Keratinocyte (primary cell): ENCODE data around the gene WDR33. TPM values are rescaled to one million over a fixed set of nuclear protein-coding genes. Genes with fewer than 3 reads are reported as not detected.

Experiments
- DNase-seq: peaks from one replicate; pipeline ENCODE4 v3.0.0-alpha.2; 2011; ENCODE audit warnings: low read depth, missing footprints, low spot score
- FAIRE-seq: peaks from 2 replicates; lab custom pipeline; 2011; peaks lifted over from hg19 to GRCh38; lab: Jason Lieb, UNC
- H2AFZ ChIP-seq: 2 replicates; pipeline ENCODE4 v1.6.0; 2012; ENCODE audit warnings: low read length, control low read depth, inconsistent platforms; ENCODE audit not compliant: control insufficient read depth
- H3K27ac ChIP-seq: 2 replicates; pipeline ENCODE4 v1.5.1; 2011; ENCODE audit warnings: low read length; ENCODE audit not compliant: control insufficient read depth, insufficient read depth
- H3K27me3 ChIP-seq: 3 replicates; pipeline ENCODE4 v1.6.0; 2011; ENCODE audit warnings: low read length; ENCODE audit not compliant: control insufficient read depth, insufficient read depth; ENCODE audit errors: extremely low read depth
- H3K36me3 ChIP-seq, 2 experiments: 2 replicates in 1 of 2; 3 replicates in 1 of 2; pipeline ENCODE4 v1.5.1; 2011; ENCODE audit warnings: low read length in 2 of 2, mild to moderate bottlenecking in 1 of 2; ENCODE audit not compliant: control insufficient read depth in 2 of 2, insufficient read depth in 2 of 2; ENCODE audit errors: extremely low read depth in 1 of 2
- H3K4me1 ChIP-seq: 3 replicates; pipeline ENCODE4 v1.5.1; 2011; ENCODE audit warnings: low read length; ENCODE audit not compliant: control insufficient read depth, insufficient read depth; ENCODE audit errors: extremely low read depth
- H3K4me2 ChIP-seq: 3 replicates; pipeline ENCODE4 v1.6.0; 2011; ENCODE audit warnings: low read depth, low read length; ENCODE audit not compliant: control insufficient read depth, insufficient read depth; ENCODE audit errors: extremely low read depth
- H3K4me3 ChIP-seq, 3 experiments: fragments of 200-600 bp in 1 of 3; sonication (generic) in 1 of 3; 2 replicates in 2 of 3; 3 replicates in 1 of 3; pipeline ENCODE4 v1.5.1; 2011 to 2016; ENCODE audit warnings: low read length in 3 of 3, mild to moderate bottlenecking in 3 of 3, control low read depth in 2 of 3, inconsistent platforms in 1 of 3, low read depth in 1 of 3, mixed read lengths in 1 of 3, mixed run types in 1 of 3, moderate library complexity in 1 of 3; ENCODE audit not compliant: control insufficient read depth in 2 of 3, insufficient read depth in 2 of 3; ENCODE audit errors: extremely low read depth in 1 of 3
- H3K79me2 ChIP-seq: 2 replicates; pipeline ENCODE4 v1.6.0; 2012; ENCODE audit warnings: low read length; ENCODE audit not compliant: control insufficient read depth, insufficient read depth
- H3K9ac ChIP-seq: 3 replicates; pipeline ENCODE4 v1.6.0; 2011; ENCODE audit warnings: low read length; ENCODE audit not compliant: control insufficient read depth, insufficient read depth; ENCODE audit errors: extremely low read depth
- H3K9me1 ChIP-seq: 3 replicates; pipeline ENCODE4 v1.6.0; 2011; ENCODE audit warnings: low read length; ENCODE audit not compliant: control insufficient read depth, insufficient read depth; ENCODE audit errors: extremely low read depth
- H3K9me3 ChIP-seq: 2 replicates; pipeline ENCODE4 v1.5.1; 2012; ENCODE audit warnings: low read depth, low read length; ENCODE audit not compliant: control insufficient read depth
- H4K20me1 ChIP-seq: 3 replicates; pipeline ENCODE4 v1.6.0; 2011; ENCODE audit warnings: low read length; ENCODE audit not compliant: control insufficient read depth, insufficient read depth; ENCODE audit errors: extremely low read depth
- CTCF ChIP-seq, 3 experiments: IDR thresholded peaks in 1 of 3; conservative IDR thresholded peaks in 1 of 3; optimal IDR thresholded peaks in 1 of 3; 2 replicates in 2 of 3; 3 replicates in 1 of 3; pipeline versions ENCODE3 to v1.5.1; 2011; ENCODE audit warnings: low read length in 3 of 3, mild to moderate bottlenecking in 3 of 3, moderate library complexity in 2 of 3, control low read depth in 1 of 3, inconsistent platforms in 1 of 3; ENCODE audit not compliant: insufficient read depth in 2 of 3; ENCODE audit errors: extremely low read depth in 1 of 3
- EZH2 ChIP-seq: IDR thresholded peaks from one replicate; pipeline ENCODE4 v1.6.1; 2012; ENCODE audit warnings: inconsistent platforms, mild to moderate bottlenecking, low read length, moderate library complexity
- dilution Hi-C: fragments of 300-500 bp; cut with MboI; formaldehyde crosslinking; loops from one replicate; pipeline ENCODE4 v1.7.0; 2020; ENCODE audit warnings: low sequenced_read_pairs; ENCODE audit not compliant: extremely low pct_ligation_motif_present
- polyA plus RNA-seq, 5 experiments: library from polyadenylated mRNA; depleted of rRNA in 3 of 5; stranded (reverse) in 3 of 5; stranded (forward) in 1 of 5; unstranded in 1 of 5; fragments of >200 nt; gene quantifications; 1 replicate in 1 of 5; 2 replicates in 3 of 5; 3 replicates in 1 of 5; pipeline versions ENCODE4 v1.2.1 to v1.2.3, GENCODE V29; 2011 to 2012; ENCODE audit warnings: missing spikeins in 2 of 5, low read depth in 1 of 5, low replicate concordance in 1 of 5

Gene WDR33
- polyA plus RNA-seq, 1 donor (not counting 4 experiments of a cell fraction or from before 2014, with no cell fraction given), result 44.5 TPM

GRCh38 chr2:127706215-127706990, 104.6 kb downstream of the WDR33 start:
- Histone ChIP-seq H3K4me2 (no peak overlapping the region), H3K4me1 (peaks cover 23% of the 10 kb centered on the region), H4K20me1 (no peaks in the 10 kb centered on the region), H3K27me3 (no peaks in the 10 kb centered on the region), H3K27ac (no peak overlapping the region), H3K9me1 (no peaks in the 10 kb centered on the region), H3K4me3 (no peak overlapping the region), H3K9me3 (no peaks in the 10 kb centered on the region), H2AFZ (no peak overlapping the region), H3K79me2 (peaks cover 12% of the 10 kb centered on the region), H3K9ac (no peak overlapping the region), H3K36me3 (peaks cover 20 to 23% of the 10 kb centered on the region in 2 experiments)
- TF ChIP-seq CTCF (optimal IDR thresholded peaks at IDR 0.05 in 1 of 3, IDR thresholded peaks at IDR 0.05 in 1 of 3, conservative IDR thresholded peaks at IDR 0.05 in 1 of 3; ENCODE audit: extremely low read depth in 1 of 3, insufficient read depth in 2 of 3, low read length in 3 of 3), result no peak
- no peak for TF ChIP-seq EZH2
- FAIRE-seq (no peak), DNase-seq (no peak)
- dilution Hi-C loops, result no loop called here

GRCh38 chr2:127705391-127706065, 105.4 kb downstream of the WDR33 start:
- FAIRE-seq (no peak), DNase-seq (no peak)
- dilution Hi-C loops, result no loop called here
- H3K9me3 ChIP-seq, result no peaks in the 10 kb centered on the region
- no peak overlapping the region for H3K27ac ChIP-seq
- TF ChIP-seq EZH2 (no peak), CTCF (optimal IDR thresholded peaks at IDR 0.05 in 1 of 3, IDR thresholded peaks at IDR 0.05 in 1 of 3, conservative IDR thresholded peaks at IDR 0.05 in 1 of 3; ENCODE audit: extremely low read depth in 1 of 3, insufficient read depth in 2 of 3, low read length in 3 of 3) (no peak)
- H3K4me1 ChIP-seq, result peaks cover 27% of the 10 kb centered on the region
- no peaks in the 10 kb centered on the region for H4K20me1 ChIP-seq
- H3K9ac ChIP-seq, result no peak overlapping the region
- H3K4me3 ChIP-seq, result no peak overlapping the region
- peaks cover 19 to 23% of the 10 kb centered on the region in 2 experiments for H3K36me3 ChIP-seq
- H2AFZ ChIP-seq, result no peak overlapping the region
- H3K9me1 ChIP-seq, result no peaks in the 10 kb centered on the region
- no peak overlapping the region for H3K4me2 ChIP-seq
- no peaks in the 10 kb centered on the region for H3K27me3 ChIP-seq
- peaks cover 12% of the 10 kb centered on the region for H3K79me2 ChIP-seq
